ENCODE measurements around the gene NFATC1.
"Not testable (repeated sequence)": the region's sequence is repeated elsewhere in the genome, so short reads cannot be mapped to it uniquely, and the experiment has no call there.

The NFATC1 gene

GRCh38 chr18:79376661-79377060 lies 19.1 kb upstream of the NFATC1 start:
- not testable (repeated sequence) for DNase-seq

- DNase-seq = no peak
Measured at GRCh38 chr18:79377187-79377891, 18.4 kb upstream of the NFATC1 start.

GRCh38 chr18:79378536-79379250 lies 17.0 kb upstream of the NFATC1 start:
- DNase-seq = peak; percentile 77

GRCh38 chr18:79379251-79379905 lies 16.4 kb upstream of the NFATC1 start:
- no peak for DNase-seq

GRCh38 chr18:79379931-79380815 lies 15.6 kb upstream of the NFATC1 start:
- DNase-seq = no peak

- DNase-seq = peak; percentile 77
Measured at GRCh38 chr18:79380816-79381806, 14.6 kb upstream of the NFATC1 start.

GRCh38 chr18:79381811-79382311 lies 13.9 kb upstream of the NFATC1 start:
- DNase-seq = no peak

GRCh38 chr18:79382681-79383387 lies 12.9 kb upstream of the NFATC1 start:
- DNase-seq = no peak

- no peak for DNase-seq
Measured at GRCh38 chr18:79383388-79384056, 12.2 kb upstream of the NFATC1 start.

GRCh38 chr18:79384151-79384807 lies 11.5 kb upstream of the NFATC1 start:
- DNase-seq = no peak

- no peak for DNase-seq
Measured at GRCh38 chr18:79384834-79385233, 10.9 kb upstream of the NFATC1 start.

GRCh38 chr18:79385326-79385707 lies 10.4 kb upstream of the NFATC1 start:
- DNase-seq = no peak

- no peak for DNase-seq
Measured at GRCh38 chr18:79385708-79386341, 9.9 kb upstream of the NFATC1 start.

- DNase-seq = no peak
Measured at GRCh38 chr18:79386547-79386946, 9.2 kb upstream of the NFATC1 start.

GRCh38 chr18:79387214-79387613 lies 8.5 kb upstream of the NFATC1 start:
- DNase-seq = no peak

GRCh38 chr18:79387615-79388014 lies 8.1 kb upstream of the NFATC1 start:
- DNase-seq = no peak

- DNase-seq = no peak
Measured at GRCh38 chr18:79388043-79388442, 7.7 kb upstream of the NFATC1 start.

GRCh38 chr18:79389689-79390088 lies 6.0 kb upstream of the NFATC1 start:
- no peak for DNase-seq

GRCh38 chr18:79392226-79392625 lies 3.5 kb upstream of the NFATC1 start:
- DNase-seq = no peak

Measured in hematopoietic multipotent progenitor cell treated with erythropoietin and hydrocortisone succinate and interleukin-3 and kit ligand, for 6 days (in vitro differentiated cells).